Erythroblast (primary cell): ENCODE measurements around the gene DLG2.

Experiments
- DNase-seq, 2 experiments: peaks; one replicate each; lab custom pipeline; 2025; lab: John Stamatoyannopoulos, UW
- GATA1 ChIP-seq: IDR thresholded peaks from 2 replicates; pipeline ENCODE4 v1.6.1; 2011; ENCODE audit warnings: low read depth, mild to moderate bottlenecking, control low read depth, low read length, moderate library complexity
- POLR2A ChIP-seq: IDR thresholded peaks from 2 replicates; pipeline ENCODE4 v1.6.1; 2011; ENCODE audit warnings: mild to moderate bottlenecking, low read length

Gene DLG2

GRCh38 chr11:85603220-85603619 is 23.9 kb downstream of the DLG2 start:
- no peak for DNase-seq
- TF ChIP-seq GATA1 (no peak), POLR2A (no peak)

- no peak for DNase-seq
- TF ChIP-seq GATA1 (no peak), POLR2A (no peak)
Observed at GRCh38 chr11:85602526-85603213, 24.5 kb downstream of the DLG2 start.

GRCh38 chr11:85599083-85599482 is 28.1 kb downstream of the DLG2 start:
- TF ChIP-seq GATA1 (no peak), POLR2A (no peak)
- no peak for DNase-seq

GRCh38 chr11:85596886-85597285 is 30.3 kb downstream of the DLG2 start:
- TF ChIP-seq POLR2A (no peak), GATA1 (no peak)
- DNase-seq, result no peak

GRCh38 chr11:85595285-85595884 is 31.8 kb downstream of the DLG2 start:
- DNase-seq, result peak; percentile 54 to 71

GRCh38 chr11:85590848-85591483 is 36.2 kb downstream of the DLG2 start:
- TF ChIP-seq GATA1 (no peak), POLR2A (no peak)
- DNase-seq, result peak in 1 of 2 experiments; percentile 23

More at GRCh38 chr11:85595285-85595884, 31.8 kb downstream of the DLG2 start:
- TF ChIP-seq GATA1 (no peak), POLR2A (no peak)

GRCh38 chr11:85589373-85589772 is 37.8 kb downstream of the DLG2 start:
- no peak for TF ChIP-seq POLR2A
- no peak for TF ChIP-seq GATA1
- DNase-seq, result no peak

GRCh38 chr11:85582111-85582510 is 45.0 kb downstream of the DLG2 start:
- no peak for DNase-seq
- TF ChIP-seq POLR2A, result no peak
- no peak for TF ChIP-seq GATA1

GRCh38 chr11:85575388-85575787 is 51.8 kb downstream of the DLG2 start:
- no peak for TF ChIP-seq GATA1
- no peak for TF ChIP-seq POLR2A
- no peak for DNase-seq

GRCh38 chr11:85572056-85572455 is 55.1 kb downstream of the DLG2 start:
- no peak for DNase-seq
- TF ChIP-seq GATA1, result no peak
- TF ChIP-seq POLR2A, result no peak

- TF ChIP-seq GATA1 (no peak), POLR2A (no peak)
- no peak for DNase-seq
Observed at GRCh38 chr11:85569525-85569924, 57.6 kb downstream of the DLG2 start.

- no peak for TF ChIP-seq POLR2A
- no peak for TF ChIP-seq GATA1
- DNase-seq, result no peak
Observed at GRCh38 chr11:85558411-85558810, 68.7 kb downstream of the DLG2 start.

GRCh38 chr11:85551881-85552280 is 75.3 kb downstream of the DLG2 start:
- no peak for TF ChIP-seq POLR2A
- DNase-seq, result no peak

GRCh38 chr11:85541683-85542082 is 85.5 kb downstream of the DLG2 start:
- no peak for DNase-seq
- TF ChIP-seq POLR2A (no peak), GATA1 (no peak)
